ENCODE data around the gene ZNF799.
"Not testable (repeated sequence)": the region's sequence is repeated elsewhere in the genome, so short reads cannot be mapped to it uniquely, and the experiment has no call there.

Gene ZNF799

DNA sequence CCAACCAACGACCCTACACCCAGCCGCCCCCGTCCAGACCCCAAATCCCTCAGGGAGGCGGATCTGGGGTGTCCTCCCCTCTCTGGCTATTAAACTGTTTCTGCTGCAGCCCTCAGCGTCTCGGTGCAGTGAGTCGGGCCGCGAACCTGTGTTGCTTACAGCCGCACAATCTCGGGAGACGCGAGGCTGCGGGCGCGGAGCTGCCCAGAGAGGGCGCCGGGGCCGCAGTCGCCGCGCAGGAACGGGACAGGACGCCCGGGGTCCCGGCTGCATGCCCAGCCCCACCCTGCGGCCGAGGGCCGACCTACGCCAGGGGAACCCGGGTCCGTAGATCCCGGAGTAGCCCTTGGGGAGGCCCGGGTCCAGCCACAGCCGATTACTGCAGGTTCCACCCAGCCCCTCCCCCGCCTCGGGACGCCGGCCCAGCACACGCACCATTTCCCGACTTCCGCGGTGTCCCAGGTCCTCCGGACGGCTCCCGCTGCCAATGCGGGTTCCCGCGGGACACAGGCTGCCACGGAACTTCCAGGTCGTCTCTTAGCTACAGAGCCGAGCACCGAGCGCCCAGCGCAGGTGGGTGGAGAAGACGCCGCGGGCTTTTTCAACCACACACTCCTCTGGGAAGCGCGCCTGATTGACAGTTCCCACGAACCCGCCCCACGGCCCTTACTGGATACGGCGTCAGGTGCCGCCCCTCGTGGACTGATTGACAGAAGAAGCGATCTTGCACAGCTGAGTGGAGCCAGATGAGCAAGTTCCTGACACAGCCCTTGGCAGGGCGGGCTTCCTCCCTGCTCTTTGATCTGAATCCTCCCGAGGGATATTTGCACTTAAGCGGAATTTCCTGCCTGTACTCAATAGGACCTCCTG, at the start of gene ZNF799:
ZNF799 (minus strand) TSS at position 639 of the 870 bp plus-strand sequence; CDS start at position 438, 201 bp downstream.
- H3K4me3 ChIP-seq (ENCODE audit: low read depth, low read length) = peak within 1 kb of the TSS; percentile 72
- no peaks in the 10 kb centered on the region for H3K36me3 ChIP-seq (ENCODE audit: control insufficient read depth, insufficient read depth, low read length)
- H3K27me3 ChIP-seq (ENCODE audit: control insufficient read depth, insufficient read depth, low read length) = peaks cover 4% of the 10 kb centered on the region
- peak within 1 kb of the TSS; percentile 75 for H3K9ac ChIP-seq (ENCODE audit: low read length)
- peaks cover 11% of the 10 kb centered on the region for H3K9me3 ChIP-seq (ENCODE audit: control insufficient read depth, insufficient read depth, low read depth, low read length)
- H3K4me1 ChIP-seq (ENCODE audit: control insufficient read depth, insufficient read depth, low read length) = no peaks in the 10 kb centered on the region
- H3K27ac ChIP-seq (ENCODE audit: low read depth, low read length) = no peak within 1 kb of the TSS

DNA sequence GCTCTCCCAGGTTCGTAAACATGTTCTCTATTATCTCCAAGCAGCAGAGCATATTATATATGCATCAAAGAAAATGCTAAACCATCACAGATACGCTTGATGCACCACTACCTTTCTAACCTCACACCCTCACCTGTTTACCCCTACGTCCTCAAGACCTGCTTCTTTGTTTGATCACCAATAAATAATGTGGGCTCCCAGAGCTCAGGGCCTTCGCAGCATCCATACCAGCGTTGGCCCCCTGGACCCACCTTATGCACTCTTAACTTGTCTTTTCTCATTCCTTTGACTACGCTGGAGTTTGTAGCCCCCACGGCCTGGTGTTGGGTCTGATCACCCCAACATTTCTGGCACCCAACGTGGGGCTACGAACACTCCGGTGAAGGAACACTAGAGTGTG, 49.8 kb upstream of the ZNF799 start:
- no peaks in the 10 kb centered on the region for H3K4me1 ChIP-seq (ENCODE audit: control insufficient read depth, insufficient read depth, low read length)
- peaks cover 58% of the 10 kb centered on the region for H3K9me3 ChIP-seq (ENCODE audit: control insufficient read depth, insufficient read depth, low read depth, low read length)
- H3K36me3 ChIP-seq (ENCODE audit: control insufficient read depth, insufficient read depth, low read length) = no peaks in the 10 kb centered on the region
- H3K4me3 ChIP-seq (ENCODE audit: low read depth, low read length) = no peak overlapping the region
- no peak overlapping the region for H3K9ac ChIP-seq (ENCODE audit: low read length)
- no peak overlapping the region for H3K27ac ChIP-seq (ENCODE audit: low read depth, low read length)
- H3K27me3 ChIP-seq (ENCODE audit: control insufficient read depth, insufficient read depth, low read length) = no peaks in the 10 kb centered on the region

DNA sequence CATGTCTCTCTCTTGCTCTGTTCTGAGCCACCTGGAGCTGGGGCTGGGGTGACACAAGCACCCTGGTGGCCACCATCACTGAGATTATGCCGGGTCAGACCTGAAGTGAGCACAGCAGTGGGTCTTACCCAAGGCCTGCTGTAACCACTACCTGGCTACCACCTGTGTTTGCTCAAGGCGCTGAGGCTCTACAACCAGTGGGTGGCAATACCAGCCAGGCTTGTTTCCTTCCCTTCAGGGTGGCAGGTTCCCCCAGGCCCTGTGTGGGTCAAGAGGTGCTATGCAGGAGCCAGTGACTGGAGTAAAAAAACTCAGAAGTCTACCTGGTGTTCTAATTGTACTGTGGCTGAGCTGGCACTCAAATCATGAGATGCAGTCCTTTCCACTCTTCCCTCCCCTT, 47.7 kb upstream of the ZNF799 start:
- H3K4me3 ChIP-seq (ENCODE audit: low read depth, low read length) = no peak overlapping the region
- H3K36me3 ChIP-seq (ENCODE audit: control insufficient read depth, insufficient read depth, low read length) = no peaks in the 10 kb centered on the region
- peaks cover 51% of the 10 kb centered on the region for H3K9me3 ChIP-seq (ENCODE audit: control insufficient read depth, insufficient read depth, low read depth, low read length)
- no peak overlapping the region for H3K27ac ChIP-seq (ENCODE audit: low read depth, low read length)
- no peaks in the 10 kb centered on the region for H3K27me3 ChIP-seq (ENCODE audit: control insufficient read depth, insufficient read depth, low read length)
- H3K9ac ChIP-seq (ENCODE audit: low read length) = no peak overlapping the region
- H3K4me1 ChIP-seq (ENCODE audit: control insufficient read depth, insufficient read depth, low read length) = no peaks in the 10 kb centered on the region

DNA sequence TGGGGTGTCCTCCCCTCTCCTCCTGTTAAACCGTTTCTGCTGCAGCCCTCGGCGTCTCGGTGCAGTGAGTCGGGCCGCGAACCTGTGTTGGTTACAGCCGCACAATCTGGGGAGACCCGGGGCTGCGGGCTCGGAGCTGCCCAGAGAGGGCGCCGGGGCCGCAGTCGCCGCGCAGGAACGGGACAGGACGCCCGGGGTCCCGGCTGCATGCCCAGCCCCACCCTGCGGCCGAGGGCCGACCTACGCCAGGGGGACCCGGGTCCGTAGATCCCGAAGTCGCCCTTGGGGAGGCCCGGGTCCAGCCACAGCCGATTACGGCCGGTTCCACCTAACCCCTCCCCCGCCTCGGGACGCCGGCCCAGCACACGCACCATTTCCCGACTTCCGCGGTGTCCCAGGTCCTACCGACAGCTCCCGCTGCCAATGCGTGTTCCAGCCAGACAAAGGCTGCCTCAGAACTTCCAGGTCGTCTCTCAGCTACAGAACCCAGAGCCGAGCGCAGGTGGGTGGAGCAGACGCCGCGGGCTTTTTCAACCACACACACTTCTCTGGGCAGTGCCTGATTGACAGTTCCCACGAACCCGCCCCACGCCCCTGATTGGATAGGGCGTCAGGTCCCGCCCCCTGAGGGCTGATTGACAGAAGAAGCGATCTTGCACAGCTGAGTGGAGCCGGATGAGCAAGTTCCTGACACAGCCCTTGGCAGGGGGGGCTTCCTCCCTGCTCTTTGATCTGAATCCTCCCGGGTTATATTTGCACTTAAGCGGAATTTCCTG, 39.7 kb upstream of the ZNF799 start, which contains the start of gene ZNF443:
ZNF443 (minus strand) TSS at position 481 of the 776 bp plus-strand sequence; CDS start at position 374, 107 bp downstream.
- Histone ChIP-seq H3K36me3 (ENCODE audit: control insufficient read depth, insufficient read depth, low read length) (no peaks in the 10 kb centered on the region), H3K4me3 (ENCODE audit: low read depth, low read length) (peak within 1 kb of the TSS; percentile 70), H3K4me1 (ENCODE audit: control insufficient read depth, insufficient read depth, low read length) (no peaks in the 10 kb centered on the region), H3K27me3 (ENCODE audit: control insufficient read depth, insufficient read depth, low read length) (no peaks in the 10 kb centered on the region), H3K9me3 (ENCODE audit: control insufficient read depth, insufficient read depth, low read depth, low read length) (peaks cover 6% of the 10 kb centered on the region; the same call in 1 of the 2 replicates), H3K9ac (ENCODE audit: low read length) (peak within 1 kb of the TSS; percentile 78), H3K27ac (ENCODE audit: low read depth, low read length) (peak within 1 kb of the TSS; percentile 22; the same call in 1 of the 2 replicates)

DNA sequence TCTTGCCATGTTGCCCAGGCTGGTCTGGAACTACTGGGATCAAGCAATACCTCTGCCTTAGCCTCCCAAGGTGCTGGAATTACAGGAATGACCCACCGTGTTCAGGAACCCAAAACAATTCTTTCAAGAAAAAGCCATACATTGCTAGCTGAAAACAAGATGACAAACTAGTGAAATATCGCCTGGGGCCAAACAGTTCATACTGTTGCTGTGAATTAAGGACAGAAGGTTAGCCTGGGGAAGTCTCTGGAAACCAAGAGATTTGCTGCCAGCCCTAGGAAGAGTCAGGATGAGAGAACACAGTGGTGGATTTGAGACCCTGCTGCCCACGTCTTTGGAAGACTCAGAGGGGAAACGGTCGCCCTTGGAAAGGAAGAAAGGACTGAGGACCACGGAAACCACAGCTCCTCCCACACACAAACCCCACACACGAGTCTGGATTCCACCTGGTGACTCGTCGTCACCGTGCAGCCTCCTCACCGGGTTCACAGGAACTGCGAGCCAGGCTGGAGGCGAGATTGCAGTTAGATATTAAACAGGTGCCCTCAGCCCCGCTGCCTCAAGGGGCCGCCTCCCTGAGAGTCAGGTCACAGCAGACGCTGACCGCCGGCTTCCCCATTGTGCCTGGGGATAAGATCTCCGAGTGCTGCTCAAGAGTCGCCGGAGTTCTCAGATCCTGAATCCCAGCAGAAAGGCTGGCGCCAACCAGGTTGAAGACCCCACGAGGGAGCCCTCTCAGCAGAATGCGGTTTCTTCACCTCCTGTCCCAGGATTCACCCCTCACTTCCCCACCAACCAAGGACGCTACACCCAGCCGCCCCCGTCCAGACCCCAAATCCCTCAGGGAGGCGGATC, 38.8 kb upstream of the ZNF799 start:
- H3K4me1 ChIP-seq (ENCODE audit: control insufficient read depth, insufficient read depth, low read length); H3K27me3 ChIP-seq (ENCODE audit: control insufficient read depth, insufficient read depth, low read length); H3K36me3 ChIP-seq (ENCODE audit: control insufficient read depth, insufficient read depth, low read length); H3K9me3 ChIP-seq (ENCODE audit: control insufficient read depth, insufficient read depth, low read depth, low read length): not testable (repeated sequence)
- H3K27ac ChIP-seq (ENCODE audit: low read depth, low read length) = peak overlapping the region; percentile 22; the same call in 1 of the 2 replicates
- peak overlapping the region; percentile 70 for H3K4me3 ChIP-seq (ENCODE audit: low read depth, low read length)
- H3K9ac ChIP-seq (ENCODE audit: low read length) = peak overlapping the region; percentile 78

DNA sequence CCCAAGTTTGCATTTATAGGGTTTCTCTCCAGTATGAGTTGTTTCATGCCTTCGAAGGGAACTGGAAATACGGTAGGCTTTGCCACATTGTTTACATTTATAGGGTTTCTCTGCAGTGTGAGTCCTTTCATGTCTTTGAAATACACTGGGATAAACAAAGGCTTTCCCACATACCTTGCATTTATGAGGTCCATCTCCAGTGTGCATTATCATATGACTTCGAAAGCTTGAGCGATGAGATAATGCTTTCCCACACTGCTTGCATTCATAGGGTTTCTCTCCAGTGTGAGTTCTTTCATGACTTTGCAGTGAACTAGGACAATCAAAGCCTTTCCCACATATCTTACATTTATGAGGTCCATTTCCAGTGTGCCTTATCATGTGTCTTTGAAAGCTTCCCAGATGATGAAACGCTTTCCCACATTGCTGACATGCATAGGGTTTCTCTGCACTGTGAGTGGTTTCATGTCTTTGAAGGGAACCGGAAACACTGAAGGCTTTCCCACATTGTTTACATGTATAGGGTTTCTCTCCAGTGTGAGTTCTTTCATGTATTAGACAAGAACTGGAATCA, 29.7 kb upstream of the ZNF799 start:
- H3K27ac ChIP-seq (ENCODE audit: low read depth, low read length); H3K27me3 ChIP-seq (ENCODE audit: control insufficient read depth, insufficient read depth, low read length); H3K4me1 ChIP-seq (ENCODE audit: control insufficient read depth, insufficient read depth, low read length); H3K4me3 ChIP-seq (ENCODE audit: low read depth, low read length); H3K9ac ChIP-seq (ENCODE audit: low read length): not testable (repeated sequence)
- Histone ChIP-seq H3K9me3 (ENCODE audit: control insufficient read depth, insufficient read depth, low read depth, low read length) (peaks cover 42% of the 10 kb centered on the region), H3K36me3 (ENCODE audit: control insufficient read depth, insufficient read depth, low read length) (peaks cover 34% of the 10 kb centered on the region)

DNA sequence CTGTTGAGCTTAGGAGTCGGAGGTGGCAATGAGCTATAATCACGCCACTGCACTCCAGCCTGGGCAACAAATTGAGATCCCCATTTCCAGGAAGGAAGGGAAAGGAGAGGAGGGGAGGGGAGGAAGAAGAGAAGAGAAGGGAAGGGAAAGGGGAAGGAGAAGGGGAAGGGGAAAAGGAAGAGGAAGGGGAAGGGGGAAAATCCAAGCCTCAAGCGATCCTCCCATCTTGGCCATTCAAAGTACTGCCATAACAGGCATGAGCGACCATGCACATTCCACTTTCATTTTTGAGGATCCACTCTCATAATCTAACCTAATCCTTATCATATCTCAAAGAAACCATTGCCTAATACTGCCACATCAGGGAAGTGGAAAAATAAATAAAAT, 24.8 kb upstream of the ZNF799 start:
- Histone ChIP-seq H3K4me1 (ENCODE audit: control insufficient read depth, insufficient read depth, low read length) (no peaks in the 10 kb centered on the region), H3K9me3 (ENCODE audit: control insufficient read depth, insufficient read depth, low read depth, low read length) (peaks cover 59% of the 10 kb centered on the region), H3K36me3 (ENCODE audit: control insufficient read depth, insufficient read depth, low read length) (peaks cover 26% of the 10 kb centered on the region), H3K9ac (ENCODE audit: low read length) (no peak overlapping the region), H3K27ac (ENCODE audit: low read depth, low read length) (no peak overlapping the region), H3K27me3 (ENCODE audit: control insufficient read depth, insufficient read depth, low read length) (no peaks in the 10 kb centered on the region), H3K4me3 (ENCODE audit: low read depth, low read length) (no peak overlapping the region)

DNA sequence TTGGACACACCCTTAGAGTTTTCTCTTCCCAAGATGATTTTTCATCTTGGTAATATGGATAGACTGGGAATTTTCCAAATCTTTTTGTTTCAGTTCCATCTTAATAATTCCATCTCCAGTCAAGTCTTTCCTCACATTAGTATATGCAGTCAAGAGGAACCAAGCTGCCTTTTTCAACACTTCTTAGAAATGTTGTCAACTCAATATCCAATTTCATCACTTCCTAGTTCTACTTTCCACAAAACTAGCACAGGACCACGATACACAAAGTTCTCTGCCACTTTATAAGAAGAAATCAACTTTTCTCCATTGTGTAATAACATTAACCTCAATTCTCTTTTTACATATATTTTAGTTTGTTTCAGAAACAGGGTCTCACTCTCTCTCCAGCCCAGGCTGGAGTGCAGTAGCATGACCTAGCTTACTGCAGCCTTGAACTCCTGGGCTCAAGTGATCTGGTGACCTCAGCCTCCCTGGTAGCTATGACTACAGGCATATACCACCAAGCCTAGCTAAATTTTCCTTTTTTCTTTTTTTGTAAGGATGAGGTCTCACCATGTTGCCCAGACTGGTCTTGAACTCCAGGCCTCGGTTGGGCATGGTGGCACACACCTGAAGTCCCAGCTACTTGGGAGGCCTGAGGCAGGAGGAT, 24.3 kb upstream of the ZNF799 start:
- Histone ChIP-seq H3K4me3 (ENCODE audit: low read depth, low read length) (no peak overlapping the region), H3K4me1 (ENCODE audit: control insufficient read depth, insufficient read depth, low read length) (no peaks in the 10 kb centered on the region), H3K36me3 (ENCODE audit: control insufficient read depth, insufficient read depth, low read length) (peaks cover 21% of the 10 kb centered on the region), H3K9ac (ENCODE audit: low read length) (no peak overlapping the region), H3K27ac (ENCODE audit: low read depth, low read length) (no peak overlapping the region), H3K9me3 (ENCODE audit: control insufficient read depth, insufficient read depth, low read depth, low read length) (peaks cover 58% of the 10 kb centered on the region), H3K27me3 (ENCODE audit: control insufficient read depth, insufficient read depth, low read length) (no peaks in the 10 kb centered on the region)

DNA sequence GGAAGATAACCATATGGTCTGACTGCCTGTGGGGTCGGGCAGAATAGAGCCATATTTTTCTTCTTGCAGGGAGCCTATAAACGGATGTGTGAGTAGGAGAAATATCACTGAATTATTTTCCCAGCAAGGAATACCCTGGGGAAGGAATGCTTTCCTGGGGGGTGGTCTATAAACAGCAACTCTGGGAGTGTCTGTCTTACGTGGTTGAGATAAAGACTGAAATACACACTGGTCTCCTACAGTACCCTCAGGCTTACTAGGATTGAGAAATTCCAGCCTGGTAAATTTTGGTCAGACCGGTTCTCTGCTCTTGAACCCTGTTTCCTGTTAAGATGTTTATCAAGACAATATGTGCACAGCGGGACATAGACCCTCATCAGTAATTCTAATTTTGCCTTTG, 16.2 kb upstream of the ZNF799 start:
- not testable (repeated sequence) for H3K36me3 ChIP-seq (ENCODE audit: control insufficient read depth, insufficient read depth, low read length)

DNA sequence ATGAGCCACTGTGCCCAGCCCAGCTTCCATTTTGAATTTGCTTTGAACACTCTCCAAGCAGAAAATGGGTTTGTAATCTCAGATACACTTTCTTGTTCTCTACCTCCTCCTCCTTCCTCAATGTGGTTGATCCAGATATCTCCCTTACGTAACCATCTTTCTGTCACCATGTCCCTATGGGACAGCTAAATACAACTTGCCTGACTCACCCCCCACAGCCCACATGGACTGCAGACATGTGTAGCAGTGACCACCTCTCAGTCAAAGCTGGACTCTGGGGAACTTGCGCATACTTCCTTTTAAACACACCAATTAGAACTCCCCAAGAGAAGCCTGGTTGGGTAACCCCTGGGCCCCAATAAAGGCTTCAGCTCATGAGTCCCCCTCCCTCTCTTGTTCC, 10.8 kb upstream of the ZNF799 start:
- no peaks in the 10 kb centered on the region for H3K27me3 ChIP-seq (ENCODE audit: control insufficient read depth, insufficient read depth, low read length)
- no peak overlapping the region for H3K9ac ChIP-seq (ENCODE audit: low read length)
- no peak overlapping the region for H3K27ac ChIP-seq (ENCODE audit: low read depth, low read length)
- H3K4me1 ChIP-seq (ENCODE audit: control insufficient read depth, insufficient read depth, low read length) = no peaks in the 10 kb centered on the region
- H3K9me3 ChIP-seq (ENCODE audit: control insufficient read depth, insufficient read depth, low read depth, low read length) = peaks cover 44% of the 10 kb centered on the region
- H3K36me3 ChIP-seq (ENCODE audit: control insufficient read depth, insufficient read depth, low read length) = no peaks in the 10 kb centered on the region
- H3K4me3 ChIP-seq (ENCODE audit: low read depth, low read length) = no peak overlapping the region

More for the DNA sequence above, 16.2 kb upstream of the ZNF799 start:
- H3K9me3 ChIP-seq (ENCODE audit: control insufficient read depth, insufficient read depth, low read depth, low read length) = peaks cover 64% of the 10 kb centered on the region
- H3K27ac ChIP-seq (ENCODE audit: low read depth, low read length); H3K27me3 ChIP-seq (ENCODE audit: control insufficient read depth, insufficient read depth, low read length); H3K4me1 ChIP-seq (ENCODE audit: control insufficient read depth, insufficient read depth, low read length); H3K9ac ChIP-seq (ENCODE audit: low read length); H3K4me3 ChIP-seq (ENCODE audit: low read depth, low read length): not testable (repeated sequence)

Measured in HUES6 (cell line).